OCI-LY3 (cell line): ENCODE results near the gene MMP2.

Source experiments
- H2AFZ ChIP-seq: fragments of 200-600, 300-600 bp; shearing (Covaris generic); 2 replicates; pipeline ENCODE4 v1.6.0; 2014; ENCODE audit warnings: antibody characterized with exemption, low read depth, low read length
- H3K27ac ChIP-seq: fragments of 200-600, 300-600 bp; sonication (generic); 2 replicates; pipeline ENCODE4 v1.5.1; 2014; ENCODE audit warnings: mild to moderate bottlenecking, low read length, moderate library complexity, mixed read lengths
- H3K27me3 ChIP-seq: fragments of 200-600, 300-600 bp; sonication (generic); 2 replicates; pipeline ENCODE4 v1.6.1; 2014; ENCODE audit warnings: low read depth, low read length, mixed read lengths
- H3K36me3 ChIP-seq: fragments of 200-600, 300-600 bp; sonication (generic); replicated peaks from 2 replicates; pipeline ENCODE3; 2014; ENCODE audit warnings: low read depth, low read length, mixed read lengths
- H3K4me1 ChIP-seq: fragments of 300-600, 200-600 bp; sonication (generic); 2 replicates; pipeline ENCODE4 v1.6.1; 2014; ENCODE audit warnings: low read length, mixed read lengths
- H3K4me2 ChIP-seq: fragments of 200-600, 300-600 bp; sonication (generic); 2 replicates; pipeline ENCODE4 v1.6.1; 2014; ENCODE audit warnings: low read length, mixed read lengths
- H3K4me3 ChIP-seq: fragments of 300-600, 200-600 bp; sonication (generic); 2 replicates; pipeline ENCODE4 v1.5.1; 2014; ENCODE audit warnings: antibody characterized with exemption, mild to moderate bottlenecking, low read length, moderate library complexity
- H3K79me2 ChIP-seq: fragments of 300-600, 200-600 bp; shearing (Covaris generic); 2 replicates; pipeline ENCODE4 v1.6.1; 2014; ENCODE audit warnings: mild to moderate bottlenecking, low read length, mixed read lengths
- H3K9ac ChIP-seq: fragments of 300-600, 200-600 bp; shearing (Covaris generic); 2 replicates; pipeline ENCODE4 v1.6.0; 2014; ENCODE audit warnings: mild to moderate bottlenecking, low read length, moderate library complexity
- H3K9me3 ChIP-seq: fragments of 200-600, 300-600 bp; shearing (Covaris generic); 2 replicates; pipeline ENCODE4 v1.6.1; 2014; ENCODE audit warnings: low read length, mixed read lengths; ENCODE audit not compliant: insufficient read depth
- H4K20me1 ChIP-seq: fragments of 200-600, 300-600 bp; sonication (generic); 2 replicates; pipeline ENCODE4 v1.6.1; 2016; ENCODE audit warnings: low read length, mixed read lengths; ENCODE audit not compliant: insufficient read depth
- EZH2phosphoT487 ChIP-seq: fragments of 200-600 bp; shearing (Covaris generic); IDR thresholded peaks from 2 replicates; pipeline ENCODE4 v1.6.1; 2018; ENCODE audit warnings: antibody characterized with exemption, mixed run types, low read depth
- TF ChIP-seq, protein P1 (sequence below): fragments of 200-600, 300-600 bp; sonication (generic); IDR thresholded peaks from 2 replicates; pipeline ENCODE4 v1.5.1; 2014; ENCODE audit warnings: antibody characterized with exemption, low read length, low read depth

Gene MMP2

GRCh38 chr16:55464375-55464774 lies 14.6 kb upstream of the MMP2 start:
- no peak overlapping the region for H3K27ac ChIP-seq
- no peak overlapping the region for H3K4me2 ChIP-seq
- H3K4me1 ChIP-seq: no peaks in the 10 kb centered on the region
- H3K27me3 ChIP-seq: no peaks in the 10 kb centered on the region
- H3K79me2 ChIP-seq: no peaks in the 10 kb centered on the region
- no peaks in the 10 kb centered on the region for H3K9me3 ChIP-seq
- H4K20me1 ChIP-seq: no peaks in the 10 kb centered on the region
- no peak overlapping the region for H3K9ac ChIP-seq
- no peaks in the 10 kb centered on the region for H3K36me3 ChIP-seq
- H2AFZ ChIP-seq: no peak overlapping the region
- H3K4me3 ChIP-seq: no peak overlapping the region
- TF ChIP-seq EZH2phosphoT487: no peak
- TF ChIP-seq, protein P1, sequence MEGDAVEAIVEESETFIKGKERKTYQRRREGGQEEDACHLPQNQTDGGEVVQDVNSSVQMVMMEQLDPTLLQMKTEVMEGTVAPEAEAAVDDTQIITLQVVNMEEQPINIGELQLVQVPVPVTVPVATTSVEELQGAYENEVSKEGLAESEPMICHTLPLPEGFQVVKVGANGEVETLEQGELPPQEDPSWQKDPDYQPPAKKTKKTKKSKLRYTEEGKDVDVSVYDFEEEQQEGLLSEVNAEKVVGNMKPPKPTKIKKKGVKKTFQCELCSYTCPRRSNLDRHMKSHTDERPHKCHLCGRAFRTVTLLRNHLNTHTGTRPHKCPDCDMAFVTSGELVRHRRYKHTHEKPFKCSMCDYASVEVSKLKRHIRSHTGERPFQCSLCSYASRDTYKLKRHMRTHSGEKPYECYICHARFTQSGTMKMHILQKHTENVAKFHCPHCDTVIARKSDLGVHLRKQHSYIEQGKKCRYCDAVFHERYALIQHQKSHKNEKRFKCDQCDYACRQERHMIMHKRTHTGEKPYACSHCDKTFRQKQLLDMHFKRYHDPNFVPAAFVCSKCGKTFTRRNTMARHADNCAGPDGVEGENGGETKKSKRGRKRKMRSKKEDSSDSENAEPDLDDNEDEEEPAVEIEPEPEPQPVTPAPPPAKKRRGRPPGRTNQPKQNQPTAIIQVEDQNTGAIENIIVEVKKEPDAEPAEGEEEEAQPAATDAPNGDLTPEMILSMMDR: no peak

GRCh38 chr16:55465077-55465896 lies 13.7 kb upstream of the MMP2 start:
- H3K9me3 ChIP-seq: no peaks in the 10 kb centered on the region
- no peaks in the 10 kb centered on the region for H4K20me1 ChIP-seq
- H3K36me3 ChIP-seq: no peaks in the 10 kb centered on the region
- no peaks in the 10 kb centered on the region for H3K4me1 ChIP-seq
- no peak overlapping the region for H3K27ac ChIP-seq
- TF ChIP-seq, protein P1: peak; percentile 99
- TF ChIP-seq EZH2phosphoT487: no peak
- no peak overlapping the region for H3K4me3 ChIP-seq
- H3K9ac ChIP-seq: no peak overlapping the region
- H3K79me2 ChIP-seq: no peaks in the 10 kb centered on the region
- H2AFZ ChIP-seq: no peak overlapping the region
- peak overlapping the region; percentile 33; the same call in 1 of the 2 replicates for H3K4me2 ChIP-seq
- no peaks in the 10 kb centered on the region for H3K27me3 ChIP-seq

- H2AFZ ChIP-seq: no peak overlapping the region
- no peaks in the 10 kb centered on the region for H3K79me2 ChIP-seq
- H3K27ac ChIP-seq: no peak overlapping the region
- no peaks in the 10 kb centered on the region for H4K20me1 ChIP-seq
- H3K4me1 ChIP-seq: no peaks in the 10 kb centered on the region
- H3K4me2 ChIP-seq: no peak overlapping the region
- H3K9me3 ChIP-seq: no peaks in the 10 kb centered on the region
- H3K9ac ChIP-seq: no peak overlapping the region
- no peak overlapping the region for H3K4me3 ChIP-seq
- no peaks in the 10 kb centered on the region for H3K36me3 ChIP-seq
- TF ChIP-seq, protein P1: no peak
- no peaks in the 10 kb centered on the region for H3K27me3 ChIP-seq
Measured at GRCh38 chr16:55466209-55466608, 12.8 kb upstream of the MMP2 start.

DNA sequence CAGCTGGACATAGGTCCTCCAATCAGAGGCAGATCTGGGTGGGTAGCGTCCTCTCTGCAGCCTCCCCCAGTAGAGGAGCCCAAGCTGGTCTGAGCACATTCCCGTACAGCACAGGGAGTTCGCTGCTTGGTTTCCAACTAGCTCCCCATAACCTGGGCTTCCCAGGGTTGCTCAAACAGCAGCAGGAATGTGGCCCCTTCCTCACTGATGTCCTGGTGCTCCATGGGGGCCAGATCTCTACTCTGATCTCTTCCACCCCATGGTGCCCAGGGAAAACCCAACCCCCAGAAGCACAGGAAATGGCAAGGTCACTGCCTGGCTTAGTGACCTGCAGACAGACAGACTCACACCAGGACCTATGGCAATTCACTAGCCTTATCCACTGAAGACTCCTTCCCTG lies 11.1 kb upstream of the MMP2 start:
- no peak for TF ChIP-seq EZH2phosphoT487
- TF ChIP-seq, protein P1: no peak
- no peak overlapping the region for H2AFZ ChIP-seq
- no peaks in the 10 kb centered on the region for H3K79me2 ChIP-seq
- no peaks in the 10 kb centered on the region for H3K27me3 ChIP-seq
- H3K27ac ChIP-seq: no peak overlapping the region
- H3K36me3 ChIP-seq: no peaks in the 10 kb centered on the region
- no peak overlapping the region for H3K9ac ChIP-seq
- H3K9me3 ChIP-seq: no peaks in the 10 kb centered on the region
- no peaks in the 10 kb centered on the region for H3K4me1 ChIP-seq
- no peak overlapping the region for H3K4me2 ChIP-seq
- H4K20me1 ChIP-seq: no peaks in the 10 kb centered on the region
- H3K4me3 ChIP-seq: no peak overlapping the region
